GM21737 (cell line): Measurements from ENCODE around the gene PLXNA3.

Experiments used
- ATAC-seq: cut with Tn5 transposase; IDR thresholded peaks from one replicate; pipeline ENCODE4 v1.9.1; 2021; ENCODE audit warnings: mild to moderate bottlenecking, moderate library complexity; ENCODE audit not compliant: unreplicated experiment

PLXNA3 gene

DNA sequence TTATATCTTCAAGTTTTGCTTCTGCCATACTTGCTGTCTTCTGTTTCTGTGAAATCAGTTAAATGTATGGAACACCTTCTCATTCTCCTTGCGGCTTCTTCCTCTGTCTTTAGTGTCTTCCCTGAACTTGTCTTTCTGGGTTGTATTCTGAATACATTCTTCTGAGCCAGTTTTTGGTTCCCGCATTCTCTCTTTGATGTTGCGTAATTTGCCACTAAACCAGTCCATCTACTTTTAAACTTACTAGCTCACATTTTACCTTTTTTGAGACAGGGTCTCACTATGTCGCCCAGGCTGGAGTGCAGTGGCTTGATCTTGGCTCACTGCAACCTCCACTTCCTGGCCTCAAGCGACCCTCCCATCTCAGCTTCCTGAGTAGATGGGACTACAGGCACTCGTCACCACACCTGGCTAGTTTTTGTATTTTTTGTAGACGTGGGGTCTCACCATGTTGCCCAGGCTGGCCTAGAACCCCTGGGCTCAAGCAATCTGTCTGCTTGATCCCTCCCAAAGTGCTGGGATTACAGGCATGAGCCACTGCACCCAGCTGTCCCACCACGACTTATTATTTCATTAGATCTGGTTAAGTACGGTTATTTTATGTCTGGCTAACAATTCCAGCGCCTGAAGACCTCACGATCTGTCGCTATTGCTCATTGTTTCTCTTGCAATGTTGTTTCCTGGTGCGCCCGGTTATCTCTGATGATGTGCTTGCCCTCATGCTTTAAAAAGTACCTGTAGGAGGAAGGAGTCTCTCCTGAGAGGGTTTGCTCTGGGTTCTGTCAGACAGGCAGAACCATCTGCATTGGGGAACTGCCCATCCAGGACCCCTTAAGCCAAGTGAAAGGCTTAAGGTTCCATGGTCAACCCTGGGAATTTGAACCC lies 67.8 kb downstream of the PLXNA3 start:
- no peak for ATAC-seq

GRCh38 chrX:154526901-154527675 lies 69.0 kb downstream of the PLXNA3 start:
- peak; percentile 72 for ATAC-seq
